H9 (cell line): ENCODE results near the gene OGFR. TPM values are rescaled to one million over a fixed set of nuclear protein-coding genes. Genes with fewer than 3 reads are reported as not detected.
A peak's percentile ranks its signal among the peaks of the same experiment; 100 is the strongest.

Experiments
- DNase-seq: peaks from one replicate; pipeline ENCODE4 v3.0.0-alpha.2; 2017
- H2AFZ ChIP-seq: one replicate; pipeline ENCODE4 v1.6.1; 2013; ENCODE audit warnings: mild to moderate bottlenecking, low read length, control low read depth, moderate library complexity
- H2AK5ac ChIP-seq: 2 replicates; pipeline ENCODE4 v1.6.1; 2013; ENCODE audit warnings: low read length, control low read depth, mixed read lengths; ENCODE audit not compliant: insufficient read length
- H2BK120ac ChIP-seq: one replicate; pipeline ENCODE4 v1.6.1; 2013; ENCODE audit warnings: low read depth, mild to moderate bottlenecking, low read length, control low read depth, inconsistent platforms; ENCODE audit not compliant: poor library complexity, severe bottlenecking
- H2BK12ac ChIP-seq: 2 replicates; pipeline ENCODE4 v1.6.1; 2013; ENCODE audit warnings: low read length, control low read depth, mixed read lengths, low read depth; ENCODE audit not compliant: insufficient read length
- H2BK15ac ChIP-seq: 2 replicates; pipeline ENCODE4 v1.6.1; 2013; ENCODE audit warnings: low read depth, low read length, control low read depth
- H2BK20ac ChIP-seq: one replicate; pipeline ENCODE4 v1.6.1; 2013; ENCODE audit warnings: low read depth, mild to moderate bottlenecking, low read length, control low read depth, inconsistent platforms; ENCODE audit not compliant: poor library complexity, severe bottlenecking
- H2BK5ac ChIP-seq: 2 replicates; pipeline ENCODE4 v1.6.1; 2013; ENCODE audit warnings: low read length, control low read depth, mixed read lengths; ENCODE audit not compliant: insufficient read length
- H3K14ac ChIP-seq: 2 replicates; pipeline ENCODE4 v1.6.1; 2013; ENCODE audit warnings: low read length, control low read depth; ENCODE audit not compliant: insufficient read depth
- H3K18ac ChIP-seq: 2 replicates; pipeline ENCODE4 v1.6.1; 2013; ENCODE audit warnings: low read depth, mild to moderate bottlenecking, mixed read lengths, low read length, control low read depth; ENCODE audit not compliant: insufficient read length
- H3K23ac ChIP-seq: 2 replicates; pipeline ENCODE4 v1.6.1; 2013; ENCODE audit warnings: low read length, control low read depth, mixed read lengths, low read depth; ENCODE audit not compliant: insufficient read length
- H3K23me2 ChIP-seq: 2 replicates; pipeline ENCODE4 v1.6.1; 2013; ENCODE audit warnings: low read depth, mild to moderate bottlenecking, mixed read lengths, low read length, control low read depth; ENCODE audit not compliant: insufficient read length, poor library complexity, severe bottlenecking
- H3K27ac ChIP-seq: 2 replicates; pipeline ENCODE4 v1.5.1; 2013; ENCODE audit warnings: low read length, control low read depth, mixed read lengths, low read depth; ENCODE audit not compliant: insufficient read length
- H3K27me3 ChIP-seq: 2 replicates; pipeline ENCODE4 v1.6.1; 2013; ENCODE audit warnings: low read length, control low read depth, inconsistent platforms; ENCODE audit not compliant: insufficient read depth
- H3K4ac ChIP-seq: 2 replicates; pipeline ENCODE4 v1.6.1; 2013; ENCODE audit warnings: low read depth, mild to moderate bottlenecking, control low read depth, inconsistent platforms, low read length, moderate library complexity
- H3K4me1 ChIP-seq: 2 replicates; pipeline ENCODE4 v1.6.1; 2013; ENCODE audit warnings: low read length, control low read depth, inconsistent platforms; ENCODE audit not compliant: insufficient read depth
- H3K4me2 ChIP-seq: 2 replicates; pipeline ENCODE4 v1.6.1; 2013; ENCODE audit warnings: low read length, control low read depth, mixed read lengths; ENCODE audit not compliant: insufficient read length, insufficient read depth
- H3K56ac ChIP-seq: 2 replicates; pipeline ENCODE4 v1.6.1; 2013; ENCODE audit warnings: low read depth, mild to moderate bottlenecking, mixed read lengths, low read length, control low read depth; ENCODE audit not compliant: insufficient read length
- H3K79me1 ChIP-seq: 2 replicates; pipeline ENCODE4 v1.6.1; 2013; ENCODE audit warnings: low read depth, mild to moderate bottlenecking, moderate library complexity, low read length, control low read depth, inconsistent platforms; ENCODE audit not compliant: insufficient read depth, poor library complexity, severe bottlenecking
- H3K79me2 ChIP-seq: 2 replicates; pipeline ENCODE4 v1.6.1; 2013; ENCODE audit warnings: low read length, control low read depth, inconsistent platforms; ENCODE audit not compliant: insufficient read depth
- H3K9ac ChIP-seq: 2 replicates; pipeline ENCODE4 v1.6.1; 2013; ENCODE audit warnings: low read length, control low read depth, mixed read lengths; ENCODE audit not compliant: insufficient read length; ENCODE audit errors: extremely low read depth
- H3K9me3 ChIP-seq: one replicate; pipeline ENCODE4 v1.6.1; 2013; ENCODE audit warnings: low read depth, low read length, inconsistent platforms; ENCODE audit not compliant: control insufficient read depth
- H3T11ph ChIP-seq: one replicate; pipeline ENCODE4 v1.6.1; 2013; ENCODE audit warnings: mild to moderate bottlenecking, low read length, control low read depth, inconsistent platforms
- H4K20me1 ChIP-seq: one replicate; pipeline ENCODE4 v1.6.1; 2013; ENCODE audit not compliant: control insufficient read depth, insufficient read length, insufficient read depth
- H4K5ac ChIP-seq: 2 replicates; pipeline ENCODE4 v1.6.1; 2013; ENCODE audit warnings: low read depth, mild to moderate bottlenecking, mixed read lengths, low read length, control low read depth; ENCODE audit not compliant: insufficient read length
- H4K8ac ChIP-seq: replicated peaks from 2 replicates; pipeline ENCODE4 v1.6.1; 2013; ENCODE audit warnings: low read length, control low read depth, mixed read lengths, low read depth; ENCODE audit not compliant: insufficient read length
- H4K91ac ChIP-seq: 2 replicates; pipeline ENCODE4 v1.6.1; 2013; ENCODE audit warnings: low read depth, mild to moderate bottlenecking, moderate library complexity, mixed read lengths, low read length, control low read depth; ENCODE audit not compliant: insufficient read length
- H3K27ac Mint-ChIP-seq, 3 experiments: 2 replicates in 2 of 3; 3 replicates in 1 of 3; pipeline ENCODE4 v1.8.0; 2020 to 2021; ENCODE audit warnings: mixed read lengths in 3 of 3, mild to moderate bottlenecking in 1 of 3, moderate library complexity in 1 of 3
- H3K27me3 Mint-ChIP-seq: 2 replicates; pipeline ENCODE4 v1.8.0; 2021; ENCODE audit warnings: low read depth, mild to moderate bottlenecking, moderate library complexity, mixed read lengths
- H3K36me3 Mint-ChIP-seq, 3 experiments: 2 replicates in 2 of 3; 3 replicates in 1 of 3; pipeline ENCODE4 v1.8.0; 2020 to 2021; ENCODE audit warnings: low read depth in 3 of 3, mixed read lengths in 3 of 3; ENCODE audit not compliant: insufficient read depth in 1 of 3
- H3K4me1 Mint-ChIP-seq, 2 experiments: 2 replicates each; pipeline ENCODE4 v1.8.0; 2020; ENCODE audit warnings: mixed read lengths in 2 of 2
- H3K4me3 Mint-ChIP-seq, 2 experiments: 2 replicates in 1 of 2; 3 replicates in 1 of 2; pipeline ENCODE4 v1.8.0; 2020 to 2021; ENCODE audit warnings: mild to moderate bottlenecking in 2 of 2, mixed read lengths in 2 of 2, moderate library complexity in 1 of 2
- H3K9me3 Mint-ChIP-seq, 2 experiments: 2 replicates in 1 of 2; 3 replicates in 1 of 2; pipeline ENCODE4 v1.8.0; 2020; ENCODE audit warnings: mild to moderate bottlenecking in 2 of 2, mixed read lengths in 2 of 2, moderate library complexity in 1 of 2
- CTCF ChIP-seq: fragments of 200-600 bp; sonication (generic); conservative IDR thresholded peaks from 3 replicates; pipeline ENCODE4 v1.8.0; 2021; ENCODE audit warnings: antibody characterized with exemption, mild to moderate bottlenecking
- WGBS: extraction: QIAGEN DNeasy Blood & Tissue Kit; methylation state at CpG from one replicate; pipeline ENCODE4 v1.1.7; 2013; ENCODE audit warnings: missing lambda C conversion rate, low lambda C conversion rate, mixed read lengths; ENCODE audit not compliant: insufficient read length; ENCODE audit errors: extremely low coverage; 5-methylcytosine and 5-hydroxymethylcytosine counted together
- total RNA-seq: library from RNA; stranded (reverse); gene quantifications from 2 replicates; pipeline ENCODE4 v1.2.1, GENCODE V29; 2021

OGFR gene
- total RNA-seq, 1 experiment from 2014 or later: 33.1 TPM

DNA sequence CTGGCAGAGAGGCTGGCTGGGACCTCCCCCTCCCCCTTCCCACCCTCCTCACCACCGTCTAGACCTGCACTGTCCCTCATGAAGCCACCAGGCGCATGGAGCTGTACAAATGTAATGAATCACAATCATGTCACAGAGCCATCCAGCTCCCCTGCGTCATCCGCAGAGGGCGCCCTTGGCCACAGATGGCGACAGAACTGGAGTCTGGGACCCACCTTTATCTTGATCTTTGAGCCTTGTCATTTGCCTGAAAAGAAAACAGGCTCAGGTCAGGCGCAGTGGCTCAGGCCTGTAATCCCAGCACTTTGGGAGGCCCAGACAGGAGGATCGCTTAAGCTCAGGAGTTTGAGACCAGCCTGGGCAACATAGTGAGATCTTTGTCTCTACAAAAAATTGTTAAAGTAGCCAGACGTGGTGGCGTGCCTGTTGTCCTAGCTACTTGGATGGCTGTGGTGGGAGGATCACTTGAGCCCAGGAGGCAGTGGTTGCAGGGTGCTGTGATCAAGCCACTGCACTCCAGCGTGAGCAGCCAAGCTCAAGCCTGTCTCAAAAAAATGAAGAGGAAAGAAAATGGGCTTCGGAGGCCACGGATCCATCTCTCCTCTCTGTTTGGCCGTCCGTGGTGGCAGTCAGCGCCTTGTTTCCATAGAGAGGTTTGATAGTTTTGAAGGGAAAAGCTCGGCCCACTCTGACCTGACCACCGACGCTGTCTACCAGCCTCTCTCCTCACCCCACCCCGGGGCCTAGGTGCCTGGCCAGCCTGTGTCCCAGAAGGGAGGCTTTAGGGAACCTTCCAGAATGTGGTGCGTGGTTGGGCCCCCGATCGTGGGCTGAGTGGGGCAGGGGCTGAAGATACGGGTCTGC is 18.4 kb downstream of the OGFR start:
- peaks cover 10 to 14% of the 10 kb centered on the region in 2 experiments for H3K4me1 Mint-ChIP-seq
- Histone ChIP-seq H4K91ac (no peak overlapping the region), H3K23me2 (no peaks in the 10 kb centered on the region), H3K79me1 (no peaks in the 10 kb centered on the region), H3K4me1 (no peaks in the 10 kb centered on the region; the same call in 1 of the 2 replicates), H2BK120ac (no peak overlapping the region), H4K8ac (no peak overlapping the region), H3K27me3 (no peaks in the 10 kb centered on the region), H3K9ac (no peak overlapping the region), H4K5ac (no peak overlapping the region), H3K79me2 (no peaks in the 10 kb centered on the region), H3K9me3 (no peaks in the 10 kb centered on the region), H3K56ac (no peak overlapping the region), H2BK5ac (no peak overlapping the region), H2BK20ac (no peak overlapping the region), H3K23ac (no peak overlapping the region), H3K4me2 (no peak overlapping the region), H3K18ac (no peak overlapping the region), H2AFZ (no peak overlapping the region), H3K4ac (no peak overlapping the region), H3K27ac (no peak overlapping the region), H4K20me1 (no peaks in the 10 kb centered on the region), H2AK5ac (no peak overlapping the region), H2BK12ac (no peak overlapping the region), H3T11ph (no peak overlapping the region), H3K14ac (no peak overlapping the region), H2BK15ac (no peak overlapping the region)
- H3K27ac Mint-ChIP-seq: peak overlapping the region in 2 of 3 experiments; percentile 82 to 83; a peak in 4 of 7 replicates
- peak; percentile 77 for DNase-seq
- WGBS: no CpG with 5 or more reads among the region's 24 CpGs
- H3K9me3 Mint-ChIP-seq: no peaks in the 10 kb centered on the region
- TF ChIP-seq CTCF: peak; percentile 58
- H3K4me3 Mint-ChIP-seq: peak overlapping the region in 1 of 2 experiments; percentile 40; a peak in 2 of 5 replicates
- H3K27me3 Mint-ChIP-seq: no peaks in the 10 kb centered on the region
- H3K36me3 Mint-ChIP-seq: peaks cover 0 to 5% (median 0%) of the 10 kb centered on the region in 3 experiments; a peak in 2 of 7 replicates
